Measurements from ENCODE around the gene PIP4K2A.

DNA sequence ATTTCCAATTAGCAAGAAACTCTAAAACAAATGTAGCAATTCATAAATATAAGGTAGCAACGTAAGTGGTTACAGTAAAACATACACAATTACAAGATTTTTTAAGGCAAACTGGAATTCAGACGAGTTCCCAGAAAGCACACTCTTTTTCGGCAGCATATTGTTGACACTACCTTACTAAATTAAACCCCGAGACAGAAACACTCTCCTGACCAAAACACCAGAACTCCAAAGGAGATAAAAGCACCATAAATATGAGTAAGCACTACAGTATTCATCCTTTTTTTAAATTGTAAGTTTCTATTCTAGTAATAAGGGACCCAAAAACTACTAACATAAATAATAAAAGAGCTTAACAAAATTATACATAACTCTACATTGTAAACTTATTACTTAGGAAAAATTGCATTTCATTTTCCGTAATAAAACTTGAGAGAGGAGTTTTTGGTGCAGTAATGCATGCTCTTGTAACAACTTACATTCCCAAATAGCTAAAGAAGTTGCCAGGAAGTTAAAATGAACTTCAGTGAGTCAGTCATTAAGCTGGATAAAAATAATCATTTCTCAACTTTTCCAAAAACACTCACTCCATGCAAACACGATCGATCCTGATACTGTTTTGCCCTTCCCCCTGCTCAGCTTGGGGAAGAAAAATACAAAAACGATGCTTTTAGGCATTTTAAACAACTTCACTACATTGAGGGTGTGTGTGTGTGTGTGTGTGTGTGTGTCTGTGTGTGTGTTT, 2.0 kb downstream of the PIP4K2A start:
- TF ChIP-seq POLR2AphosphoS5 (IDR thresholded peaks at IDR 0.05; ENCODE audit: insufficient read depth, low read depth, low read length) (no peak), POLR2A (IDR thresholded peaks at IDR 0.05; ENCODE audit: low read depth, low read length) (no peak), JUN (IDR thresholded peaks at IDR 0.05; ENCODE audit: borderline replicate concordance, insufficient read depth, insufficient read length, low read depth) (no peak), MYC (IDR thresholded peaks at IDR 0.05; ENCODE audit: low read depth, low read length) (no peak)
- TF ChIP-seq, protein P1, sequence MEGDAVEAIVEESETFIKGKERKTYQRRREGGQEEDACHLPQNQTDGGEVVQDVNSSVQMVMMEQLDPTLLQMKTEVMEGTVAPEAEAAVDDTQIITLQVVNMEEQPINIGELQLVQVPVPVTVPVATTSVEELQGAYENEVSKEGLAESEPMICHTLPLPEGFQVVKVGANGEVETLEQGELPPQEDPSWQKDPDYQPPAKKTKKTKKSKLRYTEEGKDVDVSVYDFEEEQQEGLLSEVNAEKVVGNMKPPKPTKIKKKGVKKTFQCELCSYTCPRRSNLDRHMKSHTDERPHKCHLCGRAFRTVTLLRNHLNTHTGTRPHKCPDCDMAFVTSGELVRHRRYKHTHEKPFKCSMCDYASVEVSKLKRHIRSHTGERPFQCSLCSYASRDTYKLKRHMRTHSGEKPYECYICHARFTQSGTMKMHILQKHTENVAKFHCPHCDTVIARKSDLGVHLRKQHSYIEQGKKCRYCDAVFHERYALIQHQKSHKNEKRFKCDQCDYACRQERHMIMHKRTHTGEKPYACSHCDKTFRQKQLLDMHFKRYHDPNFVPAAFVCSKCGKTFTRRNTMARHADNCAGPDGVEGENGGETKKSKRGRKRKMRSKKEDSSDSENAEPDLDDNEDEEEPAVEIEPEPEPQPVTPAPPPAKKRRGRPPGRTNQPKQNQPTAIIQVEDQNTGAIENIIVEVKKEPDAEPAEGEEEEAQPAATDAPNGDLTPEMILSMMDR (IDR thresholded peaks at IDR 0.05; ENCODE audit: extremely low read depth in 1 of 2, insufficient read depth in 1 of 2, low read depth in 1 of 2, low read length in 2 of 2) = no peak
- TF ChIP-seq, protein P2, sequence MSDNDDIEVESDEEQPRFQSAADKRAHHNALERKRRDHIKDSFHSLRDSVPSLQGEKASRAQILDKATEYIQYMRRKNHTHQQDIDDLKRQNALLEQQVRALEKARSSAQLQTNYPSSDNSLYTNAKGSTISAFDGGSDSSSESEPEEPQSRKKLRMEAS (IDR thresholded peaks at IDR 0.05; ENCODE audit: insufficient read depth, insufficient read length) = no peak
